DND-41 (cell line): Measurements from ENCODE around the gene NSMF.

ENCODE experiments used
- EZH2 ChIP-seq: IDR thresholded peaks from 3 replicates; pipeline ENCODE4 v1.6.1; 2012; ENCODE audit warnings: borderline replicate concordance, low read depth, mild to moderate bottlenecking, moderate library complexity, low read length, inconsistent platforms; ENCODE audit not compliant: severe bottlenecking
- TF ChIP-seq, protein P1 (sequence below): IDR thresholded peaks from 2 replicates; pipeline ENCODE4 v1.5.1; 2012; ENCODE audit warnings: borderline replicate concordance, low read length, moderate library complexity, mild to moderate bottlenecking; ENCODE audit not compliant: poor library complexity, severe bottlenecking; ENCODE audit errors: extremely low read depth

DNA sequence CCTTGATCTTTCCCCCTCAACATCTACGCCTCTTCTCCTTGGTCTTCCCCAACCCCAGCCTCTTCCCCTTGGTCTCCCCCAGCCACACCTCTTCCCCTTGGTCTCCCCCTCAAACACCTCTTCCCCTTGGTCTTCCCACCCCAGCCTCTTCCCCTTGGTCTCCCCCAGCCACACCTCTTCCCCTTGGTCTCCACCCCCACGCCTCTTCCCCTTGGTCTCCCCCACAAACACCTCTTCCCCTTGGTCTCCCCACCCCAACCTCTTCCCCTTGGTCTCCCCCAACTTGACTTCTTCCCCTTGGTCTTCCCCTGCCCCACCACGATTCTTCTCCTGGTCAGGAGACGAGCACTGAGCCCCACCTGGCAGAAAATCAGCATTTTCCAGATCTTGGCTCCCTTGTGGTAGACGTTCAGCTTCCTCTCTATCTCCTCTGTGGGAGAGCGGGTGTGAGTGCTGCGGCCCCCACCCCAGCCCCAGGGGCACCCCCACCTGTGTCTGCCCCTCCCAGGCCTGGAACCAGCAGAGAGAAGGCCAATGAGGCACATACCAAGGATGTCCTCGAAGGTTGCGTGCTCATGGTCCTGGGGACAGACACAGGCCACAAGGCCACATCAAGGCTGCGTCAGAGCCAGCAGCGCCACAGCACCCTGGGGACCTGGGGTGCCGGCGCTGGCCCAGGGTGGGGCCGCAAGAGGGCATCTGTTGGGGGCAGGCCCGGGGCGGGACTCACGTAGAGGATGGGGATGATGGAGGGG, 7.0 kb downstream of the NSMF start:
- TF ChIP-seq, protein P1, sequence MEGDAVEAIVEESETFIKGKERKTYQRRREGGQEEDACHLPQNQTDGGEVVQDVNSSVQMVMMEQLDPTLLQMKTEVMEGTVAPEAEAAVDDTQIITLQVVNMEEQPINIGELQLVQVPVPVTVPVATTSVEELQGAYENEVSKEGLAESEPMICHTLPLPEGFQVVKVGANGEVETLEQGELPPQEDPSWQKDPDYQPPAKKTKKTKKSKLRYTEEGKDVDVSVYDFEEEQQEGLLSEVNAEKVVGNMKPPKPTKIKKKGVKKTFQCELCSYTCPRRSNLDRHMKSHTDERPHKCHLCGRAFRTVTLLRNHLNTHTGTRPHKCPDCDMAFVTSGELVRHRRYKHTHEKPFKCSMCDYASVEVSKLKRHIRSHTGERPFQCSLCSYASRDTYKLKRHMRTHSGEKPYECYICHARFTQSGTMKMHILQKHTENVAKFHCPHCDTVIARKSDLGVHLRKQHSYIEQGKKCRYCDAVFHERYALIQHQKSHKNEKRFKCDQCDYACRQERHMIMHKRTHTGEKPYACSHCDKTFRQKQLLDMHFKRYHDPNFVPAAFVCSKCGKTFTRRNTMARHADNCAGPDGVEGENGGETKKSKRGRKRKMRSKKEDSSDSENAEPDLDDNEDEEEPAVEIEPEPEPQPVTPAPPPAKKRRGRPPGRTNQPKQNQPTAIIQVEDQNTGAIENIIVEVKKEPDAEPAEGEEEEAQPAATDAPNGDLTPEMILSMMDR, result no peak
- TF ChIP-seq EZH2, result no peak
